Suprapubic skin (tissue), 4 donors: ENCODE results near the gene INPP4B. TPM values are rescaled to one million over a fixed set of nuclear protein-coding genes. Genes with fewer than 3 reads are reported as not detected.

Experiments
- DNase-seq, 2 donors: peaks; one replicate each; pipeline ENCODE4 v3.0.0-alpha.2; 2019; ENCODE audit warnings: low spot score in 2 of 2
- H3K27ac ChIP-seq: fragments of 200-600 bp; sonication (generic); one replicate; pipeline ENCODE4 v1.5.1; 2019
- H3K27me3 ChIP-seq: fragments of 200-600 bp; sonication (generic); one replicate; pipeline ENCODE4 v1.5.1; 2019
- H3K36me3 ChIP-seq: fragments of 200-600 bp; sonication (generic); one replicate; pipeline ENCODE4 v1.5.1; 2019
- H3K4me1 ChIP-seq: fragments of 200-600 bp; sonication (generic); one replicate; pipeline ENCODE4 v1.5.1; 2019
- H3K4me3 ChIP-seq: fragments of 200-600 bp; sonication (generic); one replicate; pipeline ENCODE4 v1.5.1; 2019; ENCODE audit warnings: mild to moderate bottlenecking
- H3K9me3 ChIP-seq: fragments of 200-600 bp; sonication (generic); one replicate; pipeline ENCODE4 v1.5.1; 2019
- EP300 ChIP-seq: sonication (generic); formaldehyde crosslinking; IDR thresholded peaks from one replicate; pipeline ENCODE4 v1.6.1; 2017; ENCODE audit warnings: antibody characterized with exemption
- POLR2A ChIP-seq, 2 donors: fragments of 450-650 bp; IDR thresholded peaks; one replicate each; pipeline ENCODE4 v1.6.1; 2017; ENCODE audit warnings: antibody characterized with exemption in 2 of 2, mild to moderate bottlenecking in 2 of 2, moderate library complexity in 2 of 2
- POLR2AphosphoS5 ChIP-seq, 3 donors: sonication (generic); formaldehyde crosslinking; IDR thresholded peaks; one replicate each; pipeline ENCODE4 v1.6.1; 2017; ENCODE audit warnings: antibody characterized with exemption in 3 of 3
- WGBS: methylation state at CpG from one replicate; pipeline ENCODE4 v1.1.5; 2018; 5-methylcytosine and 5-hydroxymethylcytosine counted together
- total RNA-seq, 4 donors: library from RNA; depleted of rRNA; stranded (reverse); fragments of >200 nt; gene quantifications; one replicate each; pipeline ENCODE4 v1.1.0, GENCODE V29; 2016
- TF ChIP-seq, protein P1 (sequence below), 2 donors: fragments of 200-600 bp in 1 of 2; fragments of 450-650 bp in 1 of 2; sonication (generic) in 1 of 2; IDR thresholded peaks; one replicate each; pipeline ENCODE4 v1.5.1; 2016 to 2019; ENCODE audit warnings: antibody characterized with exemption in 2 of 2, mild to moderate bottlenecking in 1 of 2, moderate library complexity in 1 of 2

Gene INPP4B
- total RNA-seq, 4 donors from 2014 or later: 12.4 to 27.4 (median 17.4) TPM

DNA sequence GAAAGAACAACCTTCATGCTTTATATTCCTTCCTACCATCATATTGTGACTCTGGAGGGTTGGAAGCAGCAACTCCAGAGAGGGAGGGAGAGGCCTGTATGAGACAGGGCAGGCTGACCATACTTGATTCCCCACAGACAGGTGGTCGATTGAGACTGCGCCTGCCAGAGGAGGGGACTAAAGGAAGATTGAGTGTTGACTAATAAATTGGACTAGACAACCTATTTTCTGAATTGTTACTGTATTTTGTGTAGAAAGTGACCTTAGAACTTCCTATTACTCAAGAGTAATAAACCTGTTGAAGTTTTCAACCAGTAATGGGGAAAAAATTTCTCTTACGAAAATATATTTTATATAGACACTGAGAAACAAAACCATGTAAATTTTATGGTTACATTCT is 301.5 kb downstream of the INPP4B start:
- 83% methylated on average over 3 of the region's 3 CpGs for WGBS

DNA sequence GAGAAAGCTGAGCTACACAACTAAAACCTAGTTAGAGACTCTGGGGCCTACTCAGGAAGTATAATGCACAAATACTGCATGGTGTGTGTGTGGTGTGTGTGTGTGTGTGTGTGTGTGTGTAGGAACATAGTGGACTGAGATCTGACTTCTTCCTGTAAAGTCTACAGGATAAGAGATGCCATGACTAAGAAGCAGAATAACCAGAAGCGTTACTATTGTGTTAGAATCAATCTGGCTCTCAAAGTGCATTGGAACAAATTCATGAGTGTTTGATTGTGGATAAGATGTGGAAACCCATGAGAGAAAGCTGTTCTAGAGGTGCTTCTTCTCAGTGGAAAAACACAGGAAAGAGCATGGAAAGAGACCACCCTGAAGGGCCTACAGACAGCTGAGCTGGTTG is 302.1 kb downstream of the INPP4B start:
- Histone ChIP-seq H3K27me3 (no peaks in the 10 kb centered on the region), H3K36me3 (no peaks in the 10 kb centered on the region), H3K27ac (no peak overlapping the region), H3K4me3 (no peak overlapping the region), H3K4me1 (no peaks in the 10 kb centered on the region), H3K9me3 (no peaks in the 10 kb centered on the region)
- TF ChIP-seq POLR2AphosphoS5 (IDR thresholded peaks at IDR 0.05) (no peak), POLR2A (IDR thresholded peaks at IDR 0.05) (no peak)
- TF ChIP-seq, protein P1, sequence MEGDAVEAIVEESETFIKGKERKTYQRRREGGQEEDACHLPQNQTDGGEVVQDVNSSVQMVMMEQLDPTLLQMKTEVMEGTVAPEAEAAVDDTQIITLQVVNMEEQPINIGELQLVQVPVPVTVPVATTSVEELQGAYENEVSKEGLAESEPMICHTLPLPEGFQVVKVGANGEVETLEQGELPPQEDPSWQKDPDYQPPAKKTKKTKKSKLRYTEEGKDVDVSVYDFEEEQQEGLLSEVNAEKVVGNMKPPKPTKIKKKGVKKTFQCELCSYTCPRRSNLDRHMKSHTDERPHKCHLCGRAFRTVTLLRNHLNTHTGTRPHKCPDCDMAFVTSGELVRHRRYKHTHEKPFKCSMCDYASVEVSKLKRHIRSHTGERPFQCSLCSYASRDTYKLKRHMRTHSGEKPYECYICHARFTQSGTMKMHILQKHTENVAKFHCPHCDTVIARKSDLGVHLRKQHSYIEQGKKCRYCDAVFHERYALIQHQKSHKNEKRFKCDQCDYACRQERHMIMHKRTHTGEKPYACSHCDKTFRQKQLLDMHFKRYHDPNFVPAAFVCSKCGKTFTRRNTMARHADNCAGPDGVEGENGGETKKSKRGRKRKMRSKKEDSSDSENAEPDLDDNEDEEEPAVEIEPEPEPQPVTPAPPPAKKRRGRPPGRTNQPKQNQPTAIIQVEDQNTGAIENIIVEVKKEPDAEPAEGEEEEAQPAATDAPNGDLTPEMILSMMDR (IDR thresholded peaks at IDR 0.05): no peak
- 95% methylated on average over 1 of the region's 1 CpG for WGBS
- DNase-seq: no peak

More for the DNA sequence above, 301.5 kb downstream of the INPP4B start:
- H3K4me3 ChIP-seq: no peak overlapping the region
- H3K4me1 ChIP-seq: no peaks in the 10 kb centered on the region
- no peak overlapping the region for H3K27ac ChIP-seq
- no peaks in the 10 kb centered on the region for H3K36me3 ChIP-seq
- no peaks in the 10 kb centered on the region for H3K9me3 ChIP-seq
- H3K27me3 ChIP-seq: no peaks in the 10 kb centered on the region
- no peak for DNase-seq
- TF ChIP-seq POLR2AphosphoS5 (IDR thresholded peaks at IDR 0.05): no peak
- no peak for TF ChIP-seq POLR2A (IDR thresholded peaks at IDR 0.05)
- TF ChIP-seq EP300: no peak
- TF ChIP-seq, protein P1 (IDR thresholded peaks at IDR 0.05): no peak

DNA sequence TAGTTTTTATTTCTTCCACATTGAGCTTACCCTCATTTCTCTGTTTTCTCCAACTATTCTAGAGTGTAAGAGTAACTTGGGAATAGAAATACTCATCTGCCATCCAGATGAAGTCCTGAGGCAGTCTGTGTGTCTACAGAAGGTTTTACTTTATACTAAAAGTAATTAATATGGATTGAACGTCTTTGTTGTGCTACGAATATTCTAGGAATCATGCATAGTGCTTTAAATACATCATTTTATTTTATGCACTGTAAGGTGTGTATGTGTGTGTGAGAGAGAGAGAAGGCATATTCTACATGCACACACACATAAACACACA is 305.7 kb downstream of the INPP4B start:
- H3K27me3 ChIP-seq: no peaks in the 10 kb centered on the region
- no peak overlapping the region for H3K27ac ChIP-seq
- H3K36me3 ChIP-seq: no peaks in the 10 kb centered on the region
- TF ChIP-seq, protein P1 (IDR thresholded peaks at IDR 0.05): no peak
- TF ChIP-seq POLR2AphosphoS5 (IDR thresholded peaks at IDR 0.05) (no peak), EP300 (no peak), POLR2A (IDR thresholded peaks at IDR 0.05) (no peak)
- H3K4me1 ChIP-seq: no peaks in the 10 kb centered on the region
- DNase-seq: no peak
- no peaks in the 10 kb centered on the region for H3K9me3 ChIP-seq
- WGBS: 77% methylated on average over 2 of the region's 2 CpGs
- no peak overlapping the region for H3K4me3 ChIP-seq

DNA sequence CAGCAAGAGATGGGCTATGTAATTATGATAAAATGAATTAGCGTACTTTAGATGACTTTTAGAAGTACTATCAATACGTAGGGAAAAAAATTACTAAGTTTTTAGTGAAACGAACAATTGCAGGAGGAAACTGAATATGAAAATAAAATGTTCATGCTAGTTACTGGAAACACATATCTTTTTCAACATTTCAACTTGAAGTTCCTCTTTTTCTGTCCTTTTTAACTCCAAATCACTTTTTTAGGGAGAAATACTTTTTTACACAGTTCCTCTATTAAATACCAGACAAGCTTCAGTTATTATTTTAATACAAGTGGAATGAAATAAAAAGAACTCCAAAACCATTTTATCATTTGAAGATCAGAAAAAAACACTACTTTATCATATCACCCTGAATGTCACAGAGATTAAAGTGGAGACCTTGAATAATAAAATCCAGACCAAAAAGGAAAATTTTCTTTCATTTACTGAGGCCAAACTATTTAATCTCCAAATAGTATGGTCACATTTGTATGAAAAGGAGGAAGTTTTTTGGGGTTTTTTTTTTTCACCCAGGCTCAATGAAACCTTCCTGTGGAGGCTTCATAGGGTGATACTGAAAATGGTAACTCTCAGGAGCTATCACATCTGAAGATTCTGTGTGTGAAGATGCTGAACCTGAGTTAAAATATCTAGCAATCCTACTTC is 306.2 kb downstream of the INPP4B start:
- no peak for DNase-seq

DNA sequence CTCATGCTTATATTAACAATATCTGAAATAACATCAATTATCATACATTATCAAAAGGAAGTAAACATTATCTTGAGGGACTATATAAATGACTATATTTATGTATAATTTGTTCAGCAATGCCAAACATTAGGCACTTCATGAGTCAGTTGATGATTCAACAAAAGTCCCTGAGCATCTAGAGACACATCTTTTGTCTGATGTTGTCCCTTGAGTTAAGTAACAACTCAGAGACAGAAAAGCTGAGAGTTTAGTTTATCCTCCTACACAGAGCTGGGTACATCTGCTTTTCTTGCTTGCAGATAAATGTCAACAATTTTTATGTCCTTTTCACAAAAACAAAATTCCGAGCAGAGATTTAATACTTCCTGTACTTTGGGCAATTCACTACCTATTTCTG is 311.1 kb downstream of the INPP4B start:
- WGBS: 76% methylated on average over 1 of the region's 1 CpG

More for the DNA sequence above, 306.2 kb downstream of the INPP4B start:
- H3K9me3 ChIP-seq: no peaks in the 10 kb centered on the region
- no peaks in the 10 kb centered on the region for H3K27me3 ChIP-seq
- TF ChIP-seq POLR2A (IDR thresholded peaks at IDR 0.05) (no peak), POLR2AphosphoS5 (IDR thresholded peaks at IDR 0.05) (no peak), EP300 (no peak)
- TF ChIP-seq, protein P1 (IDR thresholded peaks at IDR 0.05): no peak
- no peaks in the 10 kb centered on the region for H3K36me3 ChIP-seq
- H3K4me1 ChIP-seq: no peaks in the 10 kb centered on the region
- H3K4me3 ChIP-seq: no peak overlapping the region
- H3K27ac ChIP-seq: no peak overlapping the region
- WGBS: 53% methylated on average over 3 of the region's 3 CpGs

More for the DNA sequence above, 311.1 kb downstream of the INPP4B start:
- no peak for DNase-seq
- no peaks in the 10 kb centered on the region for H3K4me1 ChIP-seq
- no peak overlapping the region for H3K4me3 ChIP-seq
- H3K27me3 ChIP-seq: no peaks in the 10 kb centered on the region
- H3K36me3 ChIP-seq: no peaks in the 10 kb centered on the region
- no peaks in the 10 kb centered on the region for H3K9me3 ChIP-seq
- TF ChIP-seq POLR2AphosphoS5 (IDR thresholded peaks at IDR 0.05) (no peak), POLR2A (IDR thresholded peaks at IDR 0.05) (no peak)
- TF ChIP-seq, protein P1 (IDR thresholded peaks at IDR 0.05): no peak
- no peak overlapping the region for H3K27ac ChIP-seq
